Measurements from ENCODE around the gene FMNL2.
A peak's percentile ranks its signal among the peaks of the same experiment; 100 is the strongest.

Gene FMNL2

DNA sequence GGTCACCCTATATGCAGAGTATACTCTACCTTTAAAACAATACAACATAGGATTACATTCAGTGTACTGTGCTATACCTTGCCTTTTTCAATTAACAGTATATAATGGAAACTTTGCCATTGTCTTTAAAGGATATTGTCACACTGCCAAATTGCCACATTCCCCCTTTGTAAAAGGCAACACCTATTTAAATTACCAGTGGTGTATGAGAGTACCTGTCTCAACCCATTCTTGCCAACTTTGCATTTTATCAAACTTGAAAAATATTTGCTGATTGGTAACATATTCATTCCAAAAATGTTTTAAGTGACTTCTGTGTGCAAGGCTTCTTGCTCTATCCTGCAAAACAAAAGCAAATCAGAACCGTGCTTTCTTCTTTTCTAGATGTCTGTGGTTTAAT lies 92.9 kb downstream of the FMNL2 start:
- DNase-seq: no peak

DNA sequence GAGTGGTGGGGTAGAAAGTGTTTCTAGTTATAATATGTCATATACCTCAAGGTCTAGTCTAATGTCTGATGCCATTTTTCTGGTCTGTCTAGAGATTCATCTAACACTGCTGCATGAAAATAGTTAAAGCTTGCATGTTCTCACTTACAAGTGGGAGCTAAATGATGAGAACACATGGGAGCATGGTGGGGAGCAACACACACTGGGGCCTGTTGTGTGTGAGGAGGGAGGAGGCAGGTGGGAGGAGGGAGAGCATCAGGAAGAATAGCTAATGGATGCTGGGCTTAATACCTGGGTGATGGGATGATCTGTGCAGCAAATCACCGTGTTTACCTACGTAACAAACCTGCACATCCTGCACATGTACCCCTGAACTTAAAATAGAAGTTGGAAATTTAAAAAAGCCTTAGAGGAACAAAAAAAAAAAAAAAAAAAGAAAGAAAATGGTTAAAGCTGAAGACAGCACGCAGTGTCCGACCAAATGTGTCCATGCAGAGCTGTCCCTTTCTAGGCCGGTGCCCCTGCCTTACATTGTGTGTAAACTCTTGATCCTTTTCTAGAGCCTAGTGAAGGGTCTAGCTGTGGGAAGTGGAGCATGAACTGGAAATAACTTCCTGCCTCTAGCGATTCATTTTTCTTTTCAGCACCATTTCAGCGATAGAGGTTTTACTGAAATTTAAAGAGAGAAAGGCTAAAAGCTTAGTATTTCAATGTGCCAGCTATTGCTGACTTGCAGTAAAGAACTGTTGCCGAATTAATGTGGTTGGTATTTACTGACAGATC lies 94.0 kb downstream of the FMNL2 start:
- DNase-seq: no peak

DNA sequence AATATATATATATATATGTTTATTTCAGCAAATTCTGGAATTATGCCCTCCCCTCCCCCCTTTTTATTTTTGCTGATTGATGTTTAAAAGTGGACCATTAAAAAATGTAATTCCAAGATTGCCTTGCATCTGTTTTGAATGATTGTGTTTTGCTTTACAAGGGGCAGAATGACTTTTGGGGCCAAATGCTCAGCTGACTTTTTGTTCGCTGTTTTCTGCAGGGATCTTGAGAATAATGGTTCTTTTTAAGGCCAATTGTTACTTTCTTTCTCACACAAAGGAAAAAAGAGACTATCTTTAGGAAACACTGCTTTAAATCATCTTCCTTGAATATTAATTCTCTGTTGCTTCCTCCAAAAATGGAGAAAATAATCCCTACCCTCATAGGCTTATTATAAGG lies 95.9 kb downstream of the FMNL2 start:
- no peak for DNase-seq

DNA sequence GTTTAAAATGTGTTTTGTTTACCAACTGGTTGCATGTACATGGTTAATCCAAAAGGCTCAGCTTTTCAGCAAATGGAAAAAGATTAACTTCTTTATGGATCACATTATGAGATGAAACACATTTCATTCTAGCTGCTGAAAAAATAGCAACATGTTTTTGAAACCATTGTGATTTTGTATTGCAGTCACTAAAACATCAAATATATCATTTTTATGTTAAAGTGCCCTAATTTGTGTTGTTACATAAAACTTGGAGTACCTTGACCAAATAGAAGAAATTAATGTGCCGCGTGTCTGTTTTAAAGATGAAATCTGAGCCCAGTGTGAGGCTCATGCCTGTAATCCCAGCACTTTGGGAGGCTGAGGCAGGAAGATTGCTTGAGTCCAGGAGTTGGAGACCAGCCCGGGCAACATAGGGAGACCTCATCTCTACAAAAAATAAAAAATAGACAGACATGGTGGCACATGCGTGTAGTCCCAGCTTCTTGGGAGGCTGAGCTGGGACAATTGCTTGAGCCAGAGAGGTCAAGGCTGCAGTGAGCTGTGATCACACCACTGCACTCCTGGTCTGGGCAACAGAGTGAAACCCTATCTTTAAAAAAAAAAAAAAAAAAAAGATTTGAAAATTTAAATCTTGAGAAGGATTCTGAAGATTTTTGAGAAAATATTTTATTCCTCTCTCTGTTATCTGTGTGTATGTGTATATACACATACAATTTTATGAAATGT lies 96.6 kb downstream of the FMNL2 start:
- DNase-seq: no peak

DNA sequence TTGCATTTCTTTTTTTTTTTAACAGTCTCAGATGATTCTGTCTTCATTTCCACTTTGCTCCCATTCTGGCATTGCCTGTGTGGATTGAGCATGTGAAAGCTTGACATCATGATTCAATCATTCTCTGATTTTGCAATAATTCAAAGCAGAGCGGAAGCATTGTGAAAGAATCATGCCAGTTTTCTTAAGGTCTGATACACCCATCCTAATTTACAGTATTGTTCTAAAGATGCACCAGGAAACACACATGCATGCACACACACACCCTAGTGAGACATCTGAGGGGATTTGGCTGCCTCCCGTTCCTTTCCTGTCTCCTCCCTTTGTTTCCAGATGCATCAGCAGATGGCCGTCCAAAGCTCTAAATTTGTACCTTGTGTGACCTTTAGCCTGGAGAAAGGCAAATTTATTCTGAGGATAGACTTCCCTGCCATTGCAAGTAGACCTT lies 97.3 kb downstream of the FMNL2 start:
- peak; percentile 74 to 97 (median 91) for DNase-seq

DNA sequence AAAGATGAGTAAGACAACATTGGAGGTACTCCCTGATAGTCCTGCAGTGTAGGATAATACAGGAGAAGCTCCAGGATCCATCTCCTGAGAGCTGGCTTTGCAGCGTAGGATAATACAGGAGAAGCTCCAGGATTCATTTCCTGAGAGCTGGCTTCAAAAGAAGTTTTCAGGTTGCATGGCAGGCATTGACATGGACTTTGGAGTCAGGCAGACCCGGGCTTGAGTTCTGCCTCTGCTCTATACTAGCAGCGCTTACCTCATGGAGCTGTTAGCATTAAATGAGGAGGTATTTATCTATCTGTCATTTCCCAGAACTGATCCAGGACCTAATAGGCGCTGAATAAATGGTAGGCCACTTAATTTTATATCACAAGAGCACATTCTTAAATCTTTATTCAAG lies 97.8 kb downstream of the FMNL2 start:
- no peak for DNase-seq

DNA sequence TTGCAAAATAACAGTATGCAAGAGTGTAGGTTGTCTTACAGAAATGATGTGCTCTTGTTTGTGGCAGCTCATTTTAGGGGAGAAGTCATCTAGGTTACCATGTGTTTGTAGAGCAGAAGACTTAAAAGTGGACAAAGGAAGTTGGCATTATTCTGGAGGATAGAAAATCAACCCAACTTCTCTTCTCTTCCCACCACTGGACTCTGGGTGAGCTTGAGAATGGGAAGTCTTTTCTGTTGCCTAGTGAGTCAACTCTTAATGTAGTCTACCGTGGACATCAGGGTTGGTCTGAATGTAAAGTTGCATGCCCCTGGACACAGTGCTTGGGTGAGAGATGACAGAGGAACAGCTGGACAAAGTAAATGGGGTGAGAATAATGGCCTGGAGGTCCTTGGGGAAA lies 98.3 kb downstream of the FMNL2 start:
- peak; percentile 61 to 87 (median 77) for DNase-seq

DNA sequence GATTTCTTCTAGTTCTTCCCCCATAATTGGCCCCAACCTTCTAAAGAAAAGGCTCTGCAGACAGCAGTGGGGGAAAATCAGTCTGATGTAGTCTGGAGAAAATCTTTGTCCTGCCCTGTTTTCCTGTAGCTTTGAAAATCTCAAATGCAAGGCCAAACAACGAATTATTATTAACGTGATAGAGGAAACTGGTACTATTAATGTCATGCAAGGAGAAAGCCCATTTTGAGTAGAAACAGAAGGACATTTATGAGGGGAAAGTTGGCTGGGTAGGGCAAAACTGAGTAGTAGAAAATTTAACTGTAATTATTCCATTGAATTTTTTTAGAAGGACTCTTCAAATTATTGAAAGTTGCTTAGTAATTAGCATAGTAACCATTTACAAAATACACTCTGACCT lies 98.8 kb downstream of the FMNL2 start:
- DNase-seq: no peak

DNA sequence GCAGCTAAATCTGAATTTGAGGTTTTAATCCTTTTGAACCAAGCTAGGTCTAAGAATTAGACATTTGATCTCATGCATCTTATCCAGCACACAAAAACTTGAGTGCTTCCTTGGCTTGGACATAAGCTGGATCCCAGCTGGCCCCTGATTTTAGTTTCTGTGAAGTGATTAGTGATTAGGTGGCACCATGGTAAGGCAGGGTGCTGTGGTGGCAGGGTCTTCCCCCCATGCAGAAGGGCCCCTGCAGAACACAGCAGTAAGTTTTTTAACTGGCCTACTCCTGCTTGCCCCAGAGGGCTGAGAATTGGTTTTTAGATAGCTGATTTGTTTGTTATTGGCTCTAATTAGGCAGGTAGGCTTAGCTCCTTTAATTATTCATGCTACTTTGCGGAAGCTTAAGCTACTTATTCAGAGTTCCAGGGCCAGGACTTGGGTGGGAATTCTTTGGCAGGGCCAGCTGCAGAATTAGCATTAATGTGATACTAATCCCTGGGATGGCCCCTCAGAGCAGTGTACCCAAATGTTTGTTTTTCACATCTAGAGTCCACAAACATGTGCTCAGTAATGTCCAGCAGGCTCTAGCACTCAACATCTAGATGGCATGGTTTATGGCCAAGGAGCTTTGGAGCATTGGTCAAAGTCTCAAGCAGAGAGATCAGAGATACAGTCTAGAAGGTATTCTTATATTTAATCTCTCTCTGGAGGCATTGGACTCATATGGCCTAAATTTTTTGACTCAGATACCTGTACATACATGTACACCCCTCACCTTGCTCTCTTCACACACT lies 99.6 kb downstream of the FMNL2 start:
- no peak for DNase-seq

DNA sequence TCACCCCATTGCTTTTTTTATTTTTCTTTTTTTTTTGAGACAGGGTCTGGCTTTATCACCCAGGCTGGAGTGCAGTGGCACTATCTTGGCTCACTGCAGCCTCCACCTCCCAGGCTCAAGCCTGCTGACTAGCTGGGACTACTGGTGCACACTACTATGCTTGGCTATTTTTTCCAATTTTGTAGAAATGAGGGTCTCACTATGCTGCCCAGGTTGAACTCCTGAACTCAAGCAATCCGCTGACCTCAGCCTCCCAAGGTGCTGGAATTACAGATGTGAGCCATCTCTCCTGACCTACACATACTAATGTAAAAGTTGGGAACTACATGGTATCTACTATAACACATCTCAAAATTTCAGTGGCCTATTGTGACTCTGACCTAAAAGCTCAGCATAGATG lies 101.2 kb downstream of the FMNL2 start:
- DNase-seq: no peak

DNA sequence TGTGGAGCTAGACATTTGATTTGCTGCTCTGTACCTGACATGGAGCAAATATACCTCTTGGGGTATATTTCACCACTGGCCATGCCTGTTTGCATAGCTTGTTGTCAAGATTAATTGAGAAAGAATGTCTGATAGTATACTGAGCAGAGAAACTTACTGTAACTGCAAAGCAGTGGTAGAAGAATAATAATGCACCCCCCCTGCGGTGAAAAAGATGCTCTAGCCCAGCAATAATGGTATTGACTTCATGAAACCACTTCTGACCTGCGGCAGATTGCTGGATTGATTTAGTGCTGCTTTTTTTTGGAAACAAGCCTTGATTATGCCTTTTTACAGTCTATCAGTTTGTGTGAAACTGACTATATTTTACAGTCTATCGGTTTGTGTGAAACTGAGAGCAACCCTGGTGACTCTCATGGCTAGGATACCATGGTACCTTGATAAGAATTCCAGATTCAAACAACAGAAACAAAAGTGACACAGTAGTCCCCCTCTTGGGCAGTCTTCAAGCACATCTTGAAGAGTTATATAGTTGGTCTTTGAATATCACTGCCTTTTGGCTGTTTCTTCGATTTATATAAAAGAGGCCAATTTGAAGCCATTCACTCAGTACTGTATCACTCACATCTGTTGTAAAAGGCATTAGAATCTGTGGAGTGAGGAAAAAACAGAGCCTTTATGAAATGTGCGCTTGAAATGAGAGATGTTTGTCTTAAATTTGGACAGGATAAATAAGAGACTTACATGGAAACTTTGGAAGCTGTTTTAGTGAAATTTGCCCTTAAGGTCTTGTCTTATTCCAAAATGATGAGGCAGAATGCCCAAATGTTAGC lies 102.5 kb downstream of the FMNL2 start:
- DNase-seq: no peak

DNA sequence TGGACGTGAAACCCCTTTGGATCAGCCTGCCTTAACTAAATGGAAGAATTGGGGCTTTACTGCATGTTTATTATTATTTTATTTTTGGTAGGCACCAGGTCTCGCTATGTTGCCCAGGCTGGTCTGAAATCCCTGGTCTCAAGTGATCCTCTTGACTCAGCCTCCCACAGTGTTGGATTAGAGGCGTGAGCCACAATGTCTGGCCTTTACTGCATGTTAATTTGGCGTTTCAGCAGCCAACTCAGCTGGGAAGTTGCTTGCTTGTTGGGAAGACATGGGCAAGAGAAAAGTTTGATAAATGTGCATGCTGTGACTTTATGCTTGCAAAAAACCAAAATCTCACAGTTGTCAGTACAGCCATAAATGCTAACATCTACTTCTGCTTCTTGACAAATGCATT lies 105.1 kb downstream of the FMNL2 start:
- no peak for DNase-seq

DNA sequence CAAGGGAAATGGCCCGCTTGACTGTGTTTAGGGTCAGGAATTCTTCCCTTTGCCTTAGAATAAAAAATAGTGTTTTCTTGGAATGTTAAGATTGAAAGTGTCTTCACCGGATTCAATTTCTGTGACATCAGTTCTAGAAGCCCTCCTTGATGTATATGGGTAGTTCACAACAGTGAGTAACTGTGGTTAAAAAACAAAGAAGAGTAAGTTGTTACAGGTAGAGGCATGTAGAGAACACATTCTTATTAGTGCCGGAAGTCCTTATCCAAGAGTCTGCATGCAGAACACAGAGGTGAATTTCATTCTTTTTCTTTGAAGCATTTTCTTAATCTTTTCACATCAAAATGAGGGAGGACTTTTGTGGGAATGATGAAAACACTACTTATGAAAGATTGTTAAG lies 105.5 kb downstream of the FMNL2 start:
- no peak for DNase-seq

DNA sequence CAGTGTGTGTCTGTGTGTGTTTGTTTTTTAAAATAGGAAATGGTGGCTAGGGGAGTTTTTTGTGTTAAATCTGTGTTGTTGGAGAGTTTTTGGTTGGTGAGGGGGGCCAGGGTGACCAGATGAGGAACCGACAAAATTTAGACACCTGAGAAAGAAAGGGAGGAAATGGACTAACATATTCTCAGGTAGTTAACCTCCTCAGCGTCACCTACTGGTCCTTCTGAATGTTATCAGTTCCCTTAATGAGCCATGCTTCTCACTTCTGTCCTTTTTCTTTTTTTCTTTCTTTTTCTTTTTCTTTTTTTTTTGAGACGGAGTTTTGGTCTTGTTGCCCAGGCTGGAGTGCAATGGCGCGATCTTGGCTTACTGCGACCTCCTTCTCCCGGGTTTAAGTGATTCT lies 107.0 kb downstream of the FMNL2 start:
- DNase-seq: no peak

DNA sequence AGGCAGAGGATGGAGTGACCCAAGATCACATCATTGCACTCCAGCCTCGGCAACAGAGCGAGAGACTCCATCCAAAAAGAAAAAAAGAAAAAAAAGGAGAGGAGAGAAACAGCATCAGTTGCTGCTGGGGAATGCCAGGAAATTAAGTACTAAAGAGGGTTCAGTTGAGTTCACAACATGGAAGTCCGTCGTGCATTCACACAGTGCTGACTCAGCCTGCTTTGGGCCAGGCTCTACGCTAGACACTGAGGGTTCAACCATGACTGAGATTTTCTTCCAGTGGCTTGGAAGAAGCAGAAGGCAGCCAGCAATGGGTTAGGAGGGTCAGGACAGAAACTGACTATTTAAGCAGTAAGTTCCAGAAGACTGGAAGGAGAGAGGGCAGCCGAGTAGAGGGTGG lies 108.8 kb downstream of the FMNL2 start:
- DNase-seq: no peak

DNA sequence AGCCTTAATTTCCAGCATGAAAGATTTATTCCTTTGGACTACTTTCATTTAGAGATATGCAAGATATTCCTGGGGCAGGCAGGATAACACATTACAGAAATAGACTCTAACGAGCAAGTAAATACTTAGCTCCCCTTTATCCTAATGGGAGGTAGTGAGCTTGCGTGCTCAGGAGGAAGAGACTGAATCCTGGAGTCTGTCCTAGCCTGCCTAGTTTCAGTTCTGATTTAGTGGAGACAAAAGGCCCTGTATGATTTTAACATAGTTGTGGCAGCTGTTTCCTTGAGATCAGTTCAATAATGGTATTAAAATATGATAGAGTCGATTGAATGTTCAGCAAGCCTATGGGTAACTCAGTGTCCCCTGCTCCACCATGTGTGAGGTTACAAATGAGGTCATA lies 109.5 kb downstream of the FMNL2 start:
- DNase-seq: peak in 1 of 4 experiments; percentile 37

DNA sequence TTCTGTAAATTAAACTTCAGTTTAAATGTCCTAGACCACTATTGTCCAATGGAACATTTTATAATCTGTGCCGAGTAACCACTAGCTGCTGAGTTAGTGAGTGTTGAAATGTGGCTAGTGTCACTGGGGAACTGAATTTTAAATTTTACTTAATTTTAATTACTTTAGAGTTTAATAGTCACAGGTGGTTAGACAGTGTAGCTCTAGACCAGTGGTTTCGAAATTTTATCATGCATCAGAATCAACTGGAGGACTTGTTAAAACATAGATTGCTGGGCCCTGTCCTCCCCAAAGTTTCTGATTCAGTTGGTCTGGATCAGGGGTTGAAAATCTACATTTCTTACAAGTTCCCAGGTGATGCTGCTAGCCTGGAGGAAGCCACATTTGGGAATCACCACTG lies 110.4 kb downstream of the FMNL2 start:
- no peak for DNase-seq

DNA sequence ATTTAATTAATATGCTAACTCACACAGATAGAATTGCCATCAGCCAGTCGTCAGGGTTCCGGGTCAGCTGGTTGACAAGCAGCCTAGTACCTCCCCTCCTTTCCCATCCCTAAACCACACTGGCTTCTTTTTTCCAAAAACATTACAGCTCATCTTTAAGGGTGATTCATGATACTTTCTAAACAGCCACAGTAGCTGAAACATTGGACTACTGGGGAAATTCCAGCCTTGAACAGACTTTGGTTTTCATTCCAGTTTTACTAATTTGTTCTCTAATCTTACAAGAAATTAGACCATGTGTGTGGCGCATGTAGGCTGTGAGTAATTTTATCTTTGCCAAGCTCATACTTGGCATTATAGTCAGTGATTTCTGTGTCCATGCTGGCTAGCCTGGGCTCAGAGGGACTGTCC lies 110.8 kb downstream of the FMNL2 start:
- peak; percentile 30 to 63 (median 47) for DNase-seq

DNA sequence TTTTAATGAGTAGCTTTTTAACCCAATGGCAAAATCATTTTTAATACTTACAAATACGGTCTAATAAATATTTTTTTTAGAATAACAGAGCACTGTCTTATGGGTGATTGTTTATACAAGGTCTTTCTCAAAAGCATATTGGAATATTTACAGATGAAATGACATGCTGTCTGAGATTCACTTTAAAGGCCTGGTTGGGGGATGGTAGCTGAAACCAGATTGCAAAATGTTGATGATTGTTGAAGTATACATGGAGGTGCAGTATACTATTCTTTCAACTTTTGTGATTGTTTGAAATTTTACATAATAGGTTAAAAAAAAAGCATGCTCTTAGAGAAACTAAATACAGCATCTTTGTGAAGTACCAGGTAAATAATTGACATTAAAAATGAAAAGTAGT lies 111.2 kb downstream of the FMNL2 start:
- no peak for DNase-seq

DNA sequence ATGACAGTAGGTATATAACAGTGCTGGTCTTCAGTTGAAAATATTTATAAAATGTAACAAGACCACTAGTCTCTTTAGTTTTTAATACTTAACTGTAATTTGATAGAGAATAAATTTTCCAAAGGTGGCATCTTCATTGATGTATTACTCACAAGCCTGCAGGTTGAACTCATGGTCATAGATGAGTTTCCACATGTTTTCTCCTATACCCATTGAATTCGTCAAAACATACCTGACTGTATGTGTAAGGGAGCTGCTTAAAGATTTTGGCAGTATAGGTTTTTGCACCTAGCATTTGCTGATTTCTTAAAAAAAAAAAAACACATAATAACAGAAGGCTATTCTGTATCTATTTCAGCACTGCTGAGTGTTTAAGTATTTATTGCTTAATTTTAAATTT lies 112.9 kb downstream of the FMNL2 start:
- DNase-seq: no peak

DNA sequence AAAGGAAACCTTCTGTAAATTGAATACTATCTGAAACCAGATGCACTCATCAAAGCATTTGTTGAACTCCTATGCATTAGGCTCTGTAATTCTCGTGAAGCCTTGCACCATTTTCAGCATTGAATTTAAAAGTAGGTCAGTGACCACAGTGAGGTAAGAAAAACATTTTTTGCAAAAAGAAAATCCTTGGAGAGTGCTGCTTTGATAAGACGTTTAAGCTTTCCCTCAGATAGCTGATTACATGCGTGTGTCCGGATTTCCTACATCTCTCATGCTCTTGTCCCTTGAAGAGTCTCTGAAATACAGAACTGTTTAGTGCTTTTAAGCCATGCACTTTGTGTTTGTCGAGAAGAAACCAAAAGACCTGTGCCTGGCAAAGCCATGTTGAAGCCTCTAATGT lies 113.6 kb downstream of the FMNL2 start:
- DNase-seq: no peak

DNA sequence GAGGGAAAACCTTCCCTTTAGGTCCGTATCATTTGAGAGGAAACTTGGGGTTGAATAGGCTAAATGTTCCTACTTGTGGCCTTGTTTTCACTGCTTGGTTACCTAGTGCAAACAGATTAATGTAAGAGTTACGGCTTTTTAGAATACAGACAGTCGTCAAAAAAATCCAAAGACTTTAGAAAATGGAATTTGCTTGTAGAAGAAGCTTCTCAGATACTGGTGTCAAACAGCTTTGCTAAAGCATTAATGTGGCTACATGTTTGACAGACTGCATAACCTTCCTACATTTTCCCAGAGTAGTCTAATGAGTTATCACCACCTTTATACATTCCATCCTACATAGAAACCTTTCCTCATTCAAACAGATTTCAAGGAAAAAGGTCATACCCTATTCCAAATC lies 114.6 kb downstream of the FMNL2 start:
- DNase-seq: no peak

DNA sequence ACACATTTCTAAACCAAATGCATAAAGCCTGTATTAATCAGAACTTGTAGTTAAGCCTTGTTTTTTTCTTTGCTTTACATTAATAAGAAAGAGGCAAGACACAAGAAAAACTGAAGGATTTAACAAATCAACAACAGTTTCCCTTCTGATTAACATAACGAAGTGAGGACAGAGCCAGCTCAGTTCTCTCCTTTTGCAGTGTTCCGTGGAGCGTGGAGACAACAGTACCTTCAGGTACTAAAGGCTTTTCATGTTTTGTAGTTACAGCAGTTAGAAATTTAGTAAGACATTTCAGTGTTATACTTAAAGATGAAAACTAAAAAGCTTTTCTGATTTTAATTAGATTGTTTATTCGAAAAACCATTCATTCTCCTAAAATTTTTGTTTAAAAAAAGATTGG lies 115.2 kb downstream of the FMNL2 start:
- no peak for DNase-seq
